ENCODE results near the gene KCNJ15.

- TF ChIP-seq POLR2A (IDR thresholded peaks at IDR 0.05), result no peak
- TF ChIP-seq, protein P1, sequence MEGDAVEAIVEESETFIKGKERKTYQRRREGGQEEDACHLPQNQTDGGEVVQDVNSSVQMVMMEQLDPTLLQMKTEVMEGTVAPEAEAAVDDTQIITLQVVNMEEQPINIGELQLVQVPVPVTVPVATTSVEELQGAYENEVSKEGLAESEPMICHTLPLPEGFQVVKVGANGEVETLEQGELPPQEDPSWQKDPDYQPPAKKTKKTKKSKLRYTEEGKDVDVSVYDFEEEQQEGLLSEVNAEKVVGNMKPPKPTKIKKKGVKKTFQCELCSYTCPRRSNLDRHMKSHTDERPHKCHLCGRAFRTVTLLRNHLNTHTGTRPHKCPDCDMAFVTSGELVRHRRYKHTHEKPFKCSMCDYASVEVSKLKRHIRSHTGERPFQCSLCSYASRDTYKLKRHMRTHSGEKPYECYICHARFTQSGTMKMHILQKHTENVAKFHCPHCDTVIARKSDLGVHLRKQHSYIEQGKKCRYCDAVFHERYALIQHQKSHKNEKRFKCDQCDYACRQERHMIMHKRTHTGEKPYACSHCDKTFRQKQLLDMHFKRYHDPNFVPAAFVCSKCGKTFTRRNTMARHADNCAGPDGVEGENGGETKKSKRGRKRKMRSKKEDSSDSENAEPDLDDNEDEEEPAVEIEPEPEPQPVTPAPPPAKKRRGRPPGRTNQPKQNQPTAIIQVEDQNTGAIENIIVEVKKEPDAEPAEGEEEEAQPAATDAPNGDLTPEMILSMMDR (IDR thresholded peaks at IDR 0.05), result no peak
Observed at GRCh38 chr21:38337793-38338192, 81.0 kb downstream of the KCNJ15 start.

All from heart left ventricle (tissue), 13 donors.